Esophagus muscularis mucosa (tissue), 4 donors: Measurements from ENCODE around the gene SETBP1. TPM values are rescaled to one million over a fixed set of nuclear protein-coding genes. Genes with fewer than 3 reads are reported as not detected.

Experiments
- DNase-seq: peaks from one replicate; pipeline ENCODE4 v3.0.0-alpha.2; 2017; ENCODE audit errors: extremely low spot score
- H3K27ac ChIP-seq, 4 donors: fragments of 200-600 bp; sonication (generic); replicated peaks in 1 of 4; 1 replicate in 3 of 4; 2 replicates in 1 of 4; pipeline ENCODE4 v1.5.1; 2016 to 2019; ENCODE audit warnings: mild to moderate bottlenecking in 1 of 4
- H3K27me3 ChIP-seq, 4 donors: fragments of 200-600 bp; sonication (generic); one replicate each; pipeline versions ENCODE4 v1.5.1 to v1.6.0; 2016 to 2019
- H3K36me3 ChIP-seq, 4 donors: fragments of 200-600 bp; sonication (generic); one replicate each; pipeline ENCODE4 v1.5.1; 2016 to 2019
- H3K4me1 ChIP-seq, 4 donors: fragments of 200-600 bp; sonication (generic); one replicate each; pipeline ENCODE4 v1.5.1; 2016 to 2019
- H3K4me3 ChIP-seq, 4 donors: fragments of 200-600 bp; sonication (generic); 1 replicate in 2 of 4; 2 replicates in 2 of 4; pipeline ENCODE4 v1.5.1; 2016 to 2019; ENCODE audit warnings: mild to moderate bottlenecking in 4 of 4, moderate library complexity in 1 of 4
- H3K9me3 ChIP-seq, 4 donors: fragments of 200-600 bp; sonication (generic); 1 replicate in 3 of 4; 2 replicates in 1 of 4; pipeline ENCODE4 v1.5.1; 2016 to 2019
- CTCF ChIP-seq, 3 experiments: fragments of 200-600 bp in 2 of 3; fragments of 450-650 bp in 1 of 3; sonication (generic) in 2 of 3; IDR thresholded peaks; one replicate each; pipeline ENCODE4 v1.5.1; 2017 to 2019; ENCODE audit warnings: antibody characterized with exemption in 3 of 3, mild to moderate bottlenecking in 2 of 3, moderate library complexity in 1 of 3
- EP300 ChIP-seq: sonication (generic); formaldehyde crosslinking; IDR thresholded peaks from one replicate; pipeline ENCODE4 v1.6.1; 2017; ENCODE audit warnings: antibody characterized with exemption
- POLR2A ChIP-seq: fragments of 450-650 bp; IDR thresholded peaks from one replicate; pipeline ENCODE4 v1.6.1; 2017; ENCODE audit warnings: antibody characterized with exemption, moderate library complexity, mild to moderate bottlenecking, low read depth
- POLR2AphosphoS5 ChIP-seq, 2 donors: sonication (generic); formaldehyde crosslinking; IDR thresholded peaks; one replicate each; pipeline ENCODE4 v1.6.1; 2017; ENCODE audit warnings: antibody characterized with exemption in 2 of 2
- WGBS: methylation state at CpG from one replicate; pipeline ENCODE4 v1.1.5; 2018; 5-methylcytosine and 5-hydroxymethylcytosine counted together
- intact Hi-C: fragments of 100-400 bp; cut with DNase I; formaldehyde crosslinking; loops from one replicate; pipeline ENCODE4 v1.15.1; 2023
- total RNA-seq, 4 donors: library from RNA; depleted of rRNA; stranded (reverse); fragments of >200 nt; gene quantifications; one replicate each; pipeline versions ENCODE4 v1.1.0 to v1.2.1, GENCODE V29; 2016

Gene SETBP1
- total RNA-seq, 4 donors from 2014 or later, result 40.9 to 86.5 (median 65.1) TPM

GRCh38 chr18:44943311-44943881, 262.7 kb downstream of the SETBP1 start:
- no peak for TF ChIP-seq CTCF (IDR thresholded peaks at IDR 0.05)
- TF ChIP-seq EP300, result no peak
- no peak for TF ChIP-seq POLR2A
- no peak for TF ChIP-seq POLR2AphosphoS5 (IDR thresholded peaks at IDR 0.05)
- whole genome bisulfite sequencing, result 52% methylated on average over 2 of the region's 2 CpGs
- no peak for DNase-seq
- Histone ChIP-seq H3K4me3 (no peak overlapping the region), H3K36me3 (no peaks in the 10 kb centered on the region), H3K27ac (no peak overlapping the region), H3K4me1 (peaks cover 1 to 47% (median 42%) of the 10 kb centered on the region in 4 donors), H3K27me3 (no peaks in the 10 kb centered on the region), H3K9me3 (no peaks in the 10 kb centered on the region)
- intact Hi-C loops, result no loop called here

GRCh38 chr18:44944461-44944860, 263.8 kb downstream of the SETBP1 start:
- no peak for TF ChIP-seq POLR2A
- TF ChIP-seq CTCF (IDR thresholded peaks at IDR 0.05), result no peak
- no peak for TF ChIP-seq POLR2AphosphoS5 (IDR thresholded peaks at IDR 0.05)
- no peak for TF ChIP-seq EP300
- H3K4me3 ChIP-seq, result no peak overlapping the region
- no peak for DNase-seq
- no peaks in the 10 kb centered on the region for H3K36me3 ChIP-seq
- peaks cover 0 to 43% (median 35%) of the 10 kb centered on the region in 4 donors for H3K4me1 ChIP-seq
- 86% methylated on average over 1 of the region's 1 CpG for WGBS
- H3K9me3 ChIP-seq, result no peaks in the 10 kb centered on the region
- intact Hi-C loops, result no loop called here
- no peaks in the 10 kb centered on the region for H3K27me3 ChIP-seq
- H3K27ac ChIP-seq, result no peak overlapping the region

- H3K27me3 ChIP-seq, result no peaks in the 10 kb centered on the region
- H3K9me3 ChIP-seq, result no peaks in the 10 kb centered on the region
- WGBS, result 71% methylated on average over 4 of the region's 4 CpGs
- no peak overlapping the region for H3K4me3 ChIP-seq
- intact Hi-C loops, result no loop called here
- no peak overlapping the region for H3K27ac ChIP-seq
- H3K36me3 ChIP-seq, result peaks cover 0 to 14% (median 6%) of the 10 kb centered on the region in 4 donors
- no peak for DNase-seq
- TF ChIP-seq POLR2A (no peak), CTCF (IDR thresholded peaks at IDR 0.05) (no peak), EP300 (no peak), POLR2AphosphoS5 (IDR thresholded peaks at IDR 0.05) (no peak)
- H3K4me1 ChIP-seq, result peaks cover 0 to 43% (median 35%) of the 10 kb centered on the region in 4 donors
Measured at GRCh38 chr18:44945888-44946401, 265.3 kb downstream of the SETBP1 start.

- WGBS, result 78% methylated on average over 4 of the region's 4 CpGs
- no peak for DNase-seq
- intact Hi-C loops, result no loop called here
- peaks cover 0 to 21% (median 9%) of the 10 kb centered on the region in 4 donors for H3K36me3 ChIP-seq
- no peak for TF ChIP-seq POLR2AphosphoS5 (IDR thresholded peaks at IDR 0.05)
- no peak for TF ChIP-seq CTCF (IDR thresholded peaks at IDR 0.05)
- TF ChIP-seq POLR2A, result no peak
- TF ChIP-seq EP300, result no peak
- H3K27me3 ChIP-seq, result no peaks in the 10 kb centered on the region
- H3K4me3 ChIP-seq, result no peak overlapping the region
- peaks cover 0 to 41% (median 35%) of the 10 kb centered on the region in 4 donors for H3K4me1 ChIP-seq
- no peaks in the 10 kb centered on the region for H3K9me3 ChIP-seq
- H3K27ac ChIP-seq, result no peak overlapping the region
Measured at GRCh38 chr18:44946529-44947113, 265.9 kb downstream of the SETBP1 start.
